ENCODE measurements around the gene ZSWIM4.
"Not testable (repeated sequence)": the region's sequence is repeated elsewhere in the genome, so short reads cannot be mapped to it uniquely, and the experiment has no call there.

ZSWIM4 gene

GRCh38 chr19:13850910-13851733 is 55.9 kb downstream of the ZSWIM4 start:
- peak; percentile 70 for DNase-seq (ENCODE audit: low read depth)

GRCh38 chr19:13851734-13852114 is 56.5 kb downstream of the ZSWIM4 start:
- DNase-seq (ENCODE audit: low read depth), result not testable (repeated sequence)

GRCh38 chr19:13852171-13852707 is 57.0 kb downstream of the ZSWIM4 start:
- not testable (repeated sequence) for DNase-seq (ENCODE audit: low read depth)

GRCh38 chr19:13856497-13856896 is 61.3 kb downstream of the ZSWIM4 start:
- DNase-seq (ENCODE audit: low read depth), result no peak

GRCh38 chr19:13859361-13859880 is 64.2 kb downstream of the ZSWIM4 start:
- DNase-seq (ENCODE audit: low read depth), result no peak

GRCh38 chr19:13860679-13861391 is 65.6 kb downstream of the ZSWIM4 start:
- DNase-seq (ENCODE audit: low read depth), result no peak

GRCh38 chr19:13861392-13861713 is 66.1 kb downstream of the ZSWIM4 start:
- DNase-seq (ENCODE audit: low read depth), result no peak

GRCh38 chr19:13861714-13862531 is 66.7 kb downstream of the ZSWIM4 start:
- peak; percentile 82 for DNase-seq (ENCODE audit: low read depth)

GRCh38 chr19:13864046-13864666 is 68.9 kb downstream of the ZSWIM4 start:
- DNase-seq (ENCODE audit: low read depth), result no peak

- no peak for DNase-seq (ENCODE audit: low read depth)
Measured at GRCh38 chr19:13864667-13865570, 69.7 kb downstream of the ZSWIM4 start.

- DNase-seq (ENCODE audit: low read depth), result no peak
Measured at GRCh38 chr19:13865571-13866462, 70.6 kb downstream of the ZSWIM4 start.

GRCh38 chr19:13866463-13867046 is 71.3 kb downstream of the ZSWIM4 start:
- no peak for DNase-seq (ENCODE audit: low read depth)

- DNase-seq (ENCODE audit: low read depth), result no peak
Measured at GRCh38 chr19:13868663-13869062, 73.4 kb downstream of the ZSWIM4 start.

- no peak for DNase-seq (ENCODE audit: low read depth)
Measured at GRCh38 chr19:13869281-13869680, 74.0 kb downstream of the ZSWIM4 start.

- no peak for DNase-seq (ENCODE audit: low read depth)
Measured at GRCh38 chr19:13870873-13871272, 75.6 kb downstream of the ZSWIM4 start.

- no peak for DNase-seq (ENCODE audit: low read depth)
Measured at GRCh38 chr19:13872339-13872694, 77.1 kb downstream of the ZSWIM4 start.

GRCh38 chr19:13872695-13873389 is 77.6 kb downstream of the ZSWIM4 start:
- DNase-seq (ENCODE audit: low read depth), result no peak

GRCh38 chr19:13873834-13874515 is 78.7 kb downstream of the ZSWIM4 start:
- no peak for DNase-seq (ENCODE audit: low read depth)

Measured in activated T-helper 1 cell treated with Interleukin-2 at 50 U/mL for 16 hours (primary cell).